GM10248 (cell line): ENCODE results near the gene KCMF1.

ENCODE experiments used
- CTCF ChIA-PET: fragments of 300-600 bp; sonication (Branson Sonifier 250); formaldehyde crosslinking; extraction: SDS; loops from one replicate; lab custom pipeline; 2021; ENCODE audit warnings: antibody characterized with exemption; lab: Yijun Ruan, JAX
- POLR2A ChIA-PET: fragments of 350-650 bp; sonication (Branson Sonifier 250); formaldehyde crosslinking; extraction: SDS; loops from one replicate; lab custom pipeline; 2020; ENCODE audit warnings: antibody characterized with exemption; lab: Yijun Ruan, JAX
- DNase-seq: peaks from one replicate; pipeline ENCODE4 v3.0.0; 2012; ENCODE audit errors: extremely low spot score
- TF ChIP-seq, protein P1 (sequence below): IDR thresholded peaks from 2 replicates; pipeline ENCODE4 v1.5.1; 2012; ENCODE audit warnings: mild to moderate bottlenecking, low read depth; ENCODE audit errors: extremely low read depth, missing control alignments, control extremely low read depth

The KCMF1 gene

DNA sequence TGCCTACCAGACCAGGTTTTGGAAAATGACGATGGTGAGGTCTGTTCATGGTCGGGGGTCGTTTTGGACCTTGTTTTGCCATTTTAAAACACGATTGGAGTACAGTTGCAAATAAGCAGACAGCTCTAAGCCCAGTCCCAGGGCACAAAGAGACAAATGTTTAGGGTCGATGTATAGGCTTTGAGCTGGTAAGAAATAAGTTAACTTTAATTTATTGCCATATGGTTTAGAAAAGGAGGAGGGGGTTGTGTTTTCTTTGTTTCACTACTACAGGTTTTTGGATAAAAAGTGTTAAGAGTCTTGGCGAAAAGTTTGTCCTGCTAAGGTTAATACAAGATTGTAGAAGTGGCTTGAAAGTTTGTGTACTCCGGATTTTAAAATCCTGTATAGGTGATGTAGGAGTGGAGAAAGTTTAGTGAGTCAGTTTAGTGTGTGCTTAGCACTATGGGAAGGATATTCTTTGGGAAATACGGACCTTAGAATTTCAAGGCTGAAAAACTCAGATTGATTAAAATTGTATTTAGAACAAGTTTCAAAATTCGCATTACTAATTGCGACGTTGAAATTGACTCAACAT lies 1.3 kb downstream of the KCMF1 start:
- CTCF ChIA-PET: interaction anchor here (1.1 to 7.2 kb wide), 3 partner anchors 14 to 46 kb away, joined by 4 to 50 read pairs (median 38); no protein-coding TSS in a partner anchor
- TF ChIP-seq, protein P1, sequence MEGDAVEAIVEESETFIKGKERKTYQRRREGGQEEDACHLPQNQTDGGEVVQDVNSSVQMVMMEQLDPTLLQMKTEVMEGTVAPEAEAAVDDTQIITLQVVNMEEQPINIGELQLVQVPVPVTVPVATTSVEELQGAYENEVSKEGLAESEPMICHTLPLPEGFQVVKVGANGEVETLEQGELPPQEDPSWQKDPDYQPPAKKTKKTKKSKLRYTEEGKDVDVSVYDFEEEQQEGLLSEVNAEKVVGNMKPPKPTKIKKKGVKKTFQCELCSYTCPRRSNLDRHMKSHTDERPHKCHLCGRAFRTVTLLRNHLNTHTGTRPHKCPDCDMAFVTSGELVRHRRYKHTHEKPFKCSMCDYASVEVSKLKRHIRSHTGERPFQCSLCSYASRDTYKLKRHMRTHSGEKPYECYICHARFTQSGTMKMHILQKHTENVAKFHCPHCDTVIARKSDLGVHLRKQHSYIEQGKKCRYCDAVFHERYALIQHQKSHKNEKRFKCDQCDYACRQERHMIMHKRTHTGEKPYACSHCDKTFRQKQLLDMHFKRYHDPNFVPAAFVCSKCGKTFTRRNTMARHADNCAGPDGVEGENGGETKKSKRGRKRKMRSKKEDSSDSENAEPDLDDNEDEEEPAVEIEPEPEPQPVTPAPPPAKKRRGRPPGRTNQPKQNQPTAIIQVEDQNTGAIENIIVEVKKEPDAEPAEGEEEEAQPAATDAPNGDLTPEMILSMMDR: no peak
- POLR2A ChIA-PET: interaction anchor here (1.3 to 4.6 kb wide), 2 partner anchors 27 to 32 kb away, joined by 3 to 21 read pairs; no protein-coding TSS in a partner anchor
- no peak for DNase-seq

DNA sequence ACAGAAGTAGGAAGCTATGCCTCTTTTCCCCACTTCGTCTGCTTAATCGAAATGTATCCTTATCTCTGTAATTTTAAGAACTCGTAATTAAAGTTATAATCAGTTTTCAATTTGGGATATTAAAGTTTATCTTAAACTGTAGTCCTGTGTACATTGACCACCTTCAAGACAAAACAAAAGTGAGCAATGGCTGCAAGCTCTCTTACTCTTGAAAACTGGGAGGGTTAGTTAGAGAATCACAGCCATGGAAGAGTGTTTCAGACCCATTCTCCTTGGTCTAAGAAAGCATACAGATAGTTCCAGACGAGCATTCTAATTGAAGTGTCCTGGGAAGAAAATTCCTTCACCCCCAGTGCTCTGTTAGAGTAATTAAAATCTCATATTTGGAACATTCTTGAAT lies 2.0 kb downstream of the KCMF1 start:
- POLR2A ChIA-PET: interaction anchor here (1.3 to 4.6 kb wide), 2 partner anchors 27 to 33 kb away, joined by 3 to 21 read pairs; no protein-coding TSS in a partner anchor
- CTCF ChIA-PET: interaction anchor here (4.9 kb wide), 1 partner anchor 47 kb away, joined by 38 read pairs; no protein-coding TSS in a partner anchor
- TF ChIP-seq, protein P1: no peak
- no peak for DNase-seq

DNA sequence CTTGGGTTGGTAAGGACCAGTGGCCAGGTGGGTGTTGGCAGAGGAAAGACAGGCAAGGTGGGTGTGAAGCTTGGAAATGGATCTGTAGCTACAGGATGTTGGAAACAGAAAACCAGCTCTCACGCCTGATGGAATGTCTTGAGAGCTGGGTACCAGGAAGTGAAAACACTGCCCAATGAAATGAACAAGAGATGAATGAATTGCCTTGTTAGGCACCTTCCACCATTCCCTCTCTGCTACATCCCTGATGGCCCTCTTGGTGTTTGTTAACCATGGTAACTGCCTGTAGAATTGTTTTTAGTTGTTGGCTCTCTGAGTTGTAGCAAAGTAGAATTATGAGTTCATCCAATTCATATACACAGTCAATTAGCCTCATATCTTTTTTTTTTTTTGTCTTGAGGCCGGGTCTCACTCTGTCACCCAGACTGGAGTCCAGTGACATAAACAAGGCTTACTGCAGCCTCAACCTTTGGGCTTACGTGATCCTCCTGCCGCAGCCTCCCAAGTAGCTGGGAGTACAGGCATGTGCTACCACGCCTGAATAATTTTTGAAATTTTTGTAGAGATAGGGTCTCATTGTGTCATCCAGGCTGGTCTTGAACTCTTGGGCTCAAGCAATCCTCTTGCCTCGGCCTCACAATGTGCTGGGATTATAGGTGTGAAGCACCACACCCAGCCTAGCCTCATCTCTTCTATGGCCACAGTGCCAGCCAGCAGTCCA lies 9.5 kb downstream of the KCMF1 start:
- TF ChIP-seq, protein P1: no peak
- DNase-seq: no peak
- ChIA-PET CTCF (no interaction called here), POLR2A (interaction anchor here (0.6 kb wide), 1 partner anchor 12 kb away, joined by 3 read pairs; no protein-coding TSS in a partner anchor)

DNA sequence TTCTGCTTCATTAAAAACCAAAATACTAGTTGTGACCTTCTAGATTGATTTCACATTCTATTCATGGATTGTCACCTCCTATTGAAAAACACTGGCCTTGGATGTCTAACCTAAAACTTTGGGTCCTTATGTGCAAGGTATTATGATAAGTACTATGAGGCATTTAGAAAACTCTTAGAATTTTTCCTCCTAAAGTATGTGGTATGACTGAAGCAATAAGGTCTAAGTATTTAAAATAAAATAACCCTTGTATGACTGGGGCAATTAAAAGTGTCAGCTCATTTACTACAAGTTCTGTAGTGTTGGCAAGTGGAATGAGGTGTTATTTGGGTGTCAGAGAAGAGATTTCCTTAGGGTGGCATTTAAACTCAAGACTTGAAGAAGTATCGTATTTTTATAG lies 15.1 kb downstream of the KCMF1 start:
- no peak for DNase-seq
- ChIA-PET CTCF (interaction anchor here (1.3 to 3.3 kb wide), 3 partner anchors 17 to 60 kb away, joined by 4 to 24 read pairs (median 7); no protein-coding TSS in a partner anchor), POLR2A (no interaction called here)
- TF ChIP-seq, protein P1: no peak

DNA sequence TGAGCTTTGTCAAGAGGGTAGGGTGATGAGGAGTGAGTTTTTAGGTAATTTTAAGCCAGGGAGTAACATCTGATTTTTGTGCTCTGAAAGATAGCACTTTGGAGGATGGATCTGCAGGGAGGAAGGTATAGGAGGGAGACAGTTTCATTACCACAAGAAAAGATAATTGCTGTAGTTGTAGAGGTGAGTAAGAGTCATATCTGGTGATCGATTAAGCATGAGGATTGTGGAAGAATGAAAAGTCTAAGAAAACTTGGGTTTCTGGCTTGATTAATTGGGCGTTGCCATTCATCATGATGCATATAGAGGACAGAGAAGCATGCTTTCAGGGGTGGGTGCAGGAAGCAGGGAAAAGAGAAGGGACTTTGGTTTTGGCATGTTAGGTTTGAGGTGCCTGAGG lies 18.5 kb downstream of the KCMF1 start:
- TF ChIP-seq, protein P1: no peak
- DNase-seq: no peak
- ChIA-PET CTCF (interaction anchor here (1.0 to 1.9 kb wide), 3 partner anchors 14 to 63 kb away, joined by 3 to 5 read pairs (median 4); no protein-coding TSS in a partner anchor), POLR2A (interaction anchor here (1.0 kb wide), 1 partner anchor 43 kb away, joined by 3 read pairs; no protein-coding TSS in a partner anchor)

DNA sequence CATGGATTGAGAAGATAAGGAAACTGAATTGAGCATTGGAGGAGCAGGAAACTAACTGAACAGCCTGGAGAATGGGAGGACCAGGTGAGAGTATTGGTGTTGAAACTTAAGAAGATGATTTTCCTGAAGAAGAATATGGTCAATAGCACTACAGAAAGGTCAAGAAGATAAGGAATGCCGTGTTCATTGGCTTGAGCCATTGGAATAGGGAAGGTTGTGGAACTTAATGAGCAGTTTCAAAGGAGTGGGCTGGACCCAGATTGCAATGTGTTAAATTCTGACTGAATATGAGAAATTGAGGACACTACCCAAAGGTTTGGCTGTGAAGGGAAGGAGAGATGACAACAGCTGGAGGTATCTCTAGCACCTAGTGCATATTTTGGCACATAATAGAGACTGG lies 19.0 kb downstream of the KCMF1 start:
- POLR2A ChIA-PET: interaction anchor here (0.7 kb wide), 1 partner anchor 64 kb away, joined by 6 read pairs; no protein-coding TSS in a partner anchor
- TF ChIP-seq, protein P1: no peak
- DNase-seq: no peak
- CTCF ChIA-PET: interaction anchor here (1.2 to 1.6 kb wide), 3 partner anchors 13 to 64 kb away, joined by 3 to 8 read pairs (median 3); no protein-coding TSS in a partner anchor
